Endothelial cell of hepatic sinusoid (primary cell): Measurements from ENCODE around the gene SLAMF7.

ENCODE experiments used
- in situ Hi-C: cut with HindIII; loops from 2 replicates; pipeline ENCODE4 v1.10.0; 2017; ENCODE audit warnings: low sequenced_read_pairs

Gene SLAMF7

GRCh38 chr1:160744199-160744851, 5.3 kb downstream of the SLAMF7 start:
- in situ Hi-C loops: no loop called here

- in situ Hi-C loops: no loop called here
These were observed 5.9 kb downstream of the SLAMF7 start for GRCh38 chr1:160744852-160745520.

GRCh38 chr1:160745551-160745950, 6.5 kb downstream of the SLAMF7 start:
- in situ Hi-C loops: no loop called here

GRCh38 chr1:160746836-160747500, 7.9 kb downstream of the SLAMF7 start:
- in situ Hi-C loops: no loop called here

- in situ Hi-C loops: no loop called here
These were observed 8.7 kb downstream of the SLAMF7 start for GRCh38 chr1:160747717-160748116.

GRCh38 chr1:160748181-160748877, 9.3 kb downstream of the SLAMF7 start:
- in situ Hi-C loops: no loop called here

- in situ Hi-C loops: no loop called here
These were observed 9.8 kb downstream of the SLAMF7 start for GRCh38 chr1:160748878-160749269.

- in situ Hi-C loops: no loop called here
These were observed 11.6 kb downstream of the SLAMF7 start for GRCh38 chr1:160750608-160751007.

- in situ Hi-C loops: no loop called here
These were observed 13.4 kb downstream of the SLAMF7 start for GRCh38 chr1:160752406-160752805.

GRCh38 chr1:160752924-160753323, 13.9 kb downstream of the SLAMF7 start:
- in situ Hi-C loops: no loop called here

GRCh38 chr1:160753594-160753993, 14.5 kb downstream of the SLAMF7 start:
- in situ Hi-C loops: no loop called here

- in situ Hi-C loops: no loop called here
These were observed 16.4 kb downstream of the SLAMF7 start for GRCh38 chr1:160755461-160755860.

GRCh38 chr1:160755911-160756848, 17.1 kb downstream of the SLAMF7 start:
- in situ Hi-C loops: no loop called here

GRCh38 chr1:160756849-160757201, 17.8 kb downstream of the SLAMF7 start:
- in situ Hi-C loops: no loop called here

GRCh38 chr1:160758521-160758920, 19.5 kb downstream of the SLAMF7 start:
- in situ Hi-C loops: no loop called here

- in situ Hi-C loops: no loop called here
These were observed 20.7 kb downstream of the SLAMF7 start for GRCh38 chr1:160759740-160760139.

- in situ Hi-C loops: no loop called here
These were observed 22.0 kb downstream of the SLAMF7 start for GRCh38 chr1:160761046-160761445.

GRCh38 chr1:160761886-160762285, 22.8 kb downstream of the SLAMF7 start:
- in situ Hi-C loops: no loop called here

- in situ Hi-C loops: no loop called here
These were observed 24.9 kb downstream of the SLAMF7 start for GRCh38 chr1:160763993-160764392.
